DOHH2 (cell line): Measurements from ENCODE around the gene LMO7.

ENCODE experiments used
- H3F3A ChIP-seq: fragments of 200-600 bp; sonication (generic), shearing (Covaris generic); 2 replicates; pipeline ENCODE4 v1.6.0; 2016; ENCODE audit warnings: antibody characterized with exemption, mild to moderate bottlenecking; ENCODE audit not compliant: control insufficient read depth, insufficient read depth
- H3K27ac ChIP-seq: fragments of 200-600 bp; sonication (generic); 2 replicates; pipeline ENCODE4 v1.5.1; 2014; ENCODE audit warnings: low read depth, mild to moderate bottlenecking, low read length, moderate library complexity
- H3K27me3 ChIP-seq: fragments of 200-600 bp; sonication (generic); 2 replicates; pipeline ENCODE4 v1.6.1; 2014; ENCODE audit warnings: mild to moderate bottlenecking, low read length, mixed read lengths; ENCODE audit not compliant: control insufficient read depth
- H3K36me3 ChIP-seq: fragments of 200-600 bp; sonication (generic); 2 replicates; pipeline ENCODE4 v1.6.1; 2014; ENCODE audit warnings: mild to moderate bottlenecking, low read length, moderate library complexity, mixed read lengths; ENCODE audit not compliant: control insufficient read depth
- H3K4me1 ChIP-seq: fragments of 200-600 bp; sonication (generic); 2 replicates; pipeline ENCODE4 v1.6.1; 2014; ENCODE audit warnings: mild to moderate bottlenecking, low read length, mixed read lengths; ENCODE audit not compliant: control insufficient read depth
- H3K4me2 ChIP-seq: fragments of 200-600 bp; sonication (generic); 2 replicates; pipeline ENCODE4 v1.6.0; 2014; ENCODE audit warnings: mild to moderate bottlenecking, low read length, moderate library complexity
- H3K4me3 ChIP-seq: fragments of 200-600 bp; sonication (generic); 2 replicates; pipeline ENCODE4 v1.5.1; 2014; ENCODE audit warnings: mild to moderate bottlenecking, low read length, mixed read lengths
- H3K79me2 ChIP-seq: fragments of 200-600 bp; sonication (generic); 2 replicates; pipeline ENCODE4 v1.6.1; 2014; ENCODE audit warnings: mild to moderate bottlenecking, low read length, mixed read lengths; ENCODE audit not compliant: control insufficient read depth
- H3K9me2 ChIP-seq: fragments of 200-600 bp; sonication (generic); replicated peaks from 2 replicates; pipeline ENCODE4 v1.6.1; 2014; ENCODE audit warnings: mild to moderate bottlenecking, low read length, mixed read lengths; ENCODE audit not compliant: control insufficient read depth
- H3K9me3 ChIP-seq: fragments of 200-600 bp; sonication (generic); 2 replicates; pipeline ENCODE4 v1.6.1; 2014; ENCODE audit warnings: antibody characterized with exemption, low read length, mixed read lengths; ENCODE audit not compliant: control insufficient read depth, insufficient read depth
- H4K20me1 ChIP-seq: fragments of 200-600 bp; sonication (generic); 2 replicates; pipeline ENCODE4 v1.6.0; 2014; ENCODE audit warnings: low read depth, mild to moderate bottlenecking, antibody characterized with exemption, low read length, moderate library complexity; ENCODE audit not compliant: control insufficient read depth, insufficient read depth
- EZH2phosphoT487 ChIP-seq: fragments of 200-600 bp; sonication (generic); IDR thresholded peaks from 2 replicates; pipeline ENCODE4 v1.6.1; 2017; ENCODE audit warnings: borderline replicate concordance, mild to moderate bottlenecking, antibody characterized with exemption, low read length, moderate library complexity, mixed read lengths
- TF ChIP-seq, protein P1 (sequence below): fragments of 200-600 bp; sonication (generic); IDR thresholded peaks from one replicate; pipeline ENCODE4 v1.5.1; 2014; ENCODE audit warnings: antibody characterized with exemption, mild to moderate bottlenecking, low read depth, low read length; ENCODE audit not compliant: poor library complexity, severe bottlenecking

LMO7 gene

DNA sequence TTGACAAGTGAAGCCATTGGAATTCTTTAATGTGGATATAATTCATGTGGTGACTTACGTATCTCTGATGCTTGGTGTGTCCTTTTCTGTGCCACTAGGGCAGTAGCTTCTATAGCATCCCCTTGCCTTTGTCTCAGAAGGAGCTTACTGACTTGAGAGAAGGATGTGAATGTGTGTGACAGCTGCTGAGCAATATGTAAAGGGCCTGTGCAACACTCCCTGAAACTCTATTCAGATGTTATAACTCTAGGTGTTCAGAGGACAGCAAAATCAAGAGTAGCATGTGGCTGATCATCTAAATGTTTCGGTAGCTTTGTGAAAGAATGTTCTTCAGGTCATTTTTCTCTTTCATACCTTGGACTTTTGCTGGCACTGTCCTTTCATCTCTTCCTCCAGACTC, 189.5 kb downstream of the LMO7 start:
- no peaks in the 10 kb centered on the region for H3K9me3 ChIP-seq
- H3K4me1 ChIP-seq = no peaks in the 10 kb centered on the region
- H3K9me2 ChIP-seq = no peaks in the 10 kb centered on the region
- H3K4me2 ChIP-seq = no peak overlapping the region
- H3F3A ChIP-seq = no peaks in the 10 kb centered on the region
- no peaks in the 10 kb centered on the region for H3K36me3 ChIP-seq
- H4K20me1 ChIP-seq = no peaks in the 10 kb centered on the region
- H3K79me2 ChIP-seq = no peaks in the 10 kb centered on the region
- H3K27me3 ChIP-seq = no peaks in the 10 kb centered on the region
- no peak overlapping the region for H3K27ac ChIP-seq
- no peak overlapping the region for H3K4me3 ChIP-seq
- TF ChIP-seq, protein P1, sequence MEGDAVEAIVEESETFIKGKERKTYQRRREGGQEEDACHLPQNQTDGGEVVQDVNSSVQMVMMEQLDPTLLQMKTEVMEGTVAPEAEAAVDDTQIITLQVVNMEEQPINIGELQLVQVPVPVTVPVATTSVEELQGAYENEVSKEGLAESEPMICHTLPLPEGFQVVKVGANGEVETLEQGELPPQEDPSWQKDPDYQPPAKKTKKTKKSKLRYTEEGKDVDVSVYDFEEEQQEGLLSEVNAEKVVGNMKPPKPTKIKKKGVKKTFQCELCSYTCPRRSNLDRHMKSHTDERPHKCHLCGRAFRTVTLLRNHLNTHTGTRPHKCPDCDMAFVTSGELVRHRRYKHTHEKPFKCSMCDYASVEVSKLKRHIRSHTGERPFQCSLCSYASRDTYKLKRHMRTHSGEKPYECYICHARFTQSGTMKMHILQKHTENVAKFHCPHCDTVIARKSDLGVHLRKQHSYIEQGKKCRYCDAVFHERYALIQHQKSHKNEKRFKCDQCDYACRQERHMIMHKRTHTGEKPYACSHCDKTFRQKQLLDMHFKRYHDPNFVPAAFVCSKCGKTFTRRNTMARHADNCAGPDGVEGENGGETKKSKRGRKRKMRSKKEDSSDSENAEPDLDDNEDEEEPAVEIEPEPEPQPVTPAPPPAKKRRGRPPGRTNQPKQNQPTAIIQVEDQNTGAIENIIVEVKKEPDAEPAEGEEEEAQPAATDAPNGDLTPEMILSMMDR = no peak
- TF ChIP-seq EZH2phosphoT487 = no peak

DNA sequence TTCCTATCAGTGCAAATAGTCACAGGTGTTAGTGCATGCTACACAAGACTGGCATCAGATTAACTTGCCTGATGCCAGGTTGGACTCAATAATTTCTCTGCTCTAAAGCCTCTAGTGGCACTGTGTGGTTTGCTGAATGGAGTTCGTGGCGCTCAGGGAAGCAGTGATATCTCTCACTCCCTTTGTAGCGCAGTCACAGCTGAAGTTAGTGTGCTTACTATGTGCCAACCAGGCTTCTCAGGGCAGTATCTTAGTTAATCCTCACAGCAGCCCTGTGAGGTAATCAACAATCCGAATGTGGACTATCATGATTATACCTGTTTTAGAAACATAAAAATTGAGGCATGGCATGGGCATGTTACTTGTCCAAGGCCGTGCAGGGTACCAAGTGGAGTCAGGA, 190.3 kb downstream of the LMO7 start:
- Histone ChIP-seq H3K4me1 (no peaks in the 10 kb centered on the region), H3K9me2 (no peaks in the 10 kb centered on the region), H3K4me3 (no peak overlapping the region), H3K27ac (no peak overlapping the region), H3K79me2 (no peaks in the 10 kb centered on the region), H4K20me1 (no peaks in the 10 kb centered on the region), H3F3A (no peaks in the 10 kb centered on the region), H3K9me3 (no peaks in the 10 kb centered on the region), H3K4me2 (no peak overlapping the region), H3K27me3 (no peaks in the 10 kb centered on the region), H3K36me3 (no peaks in the 10 kb centered on the region)
- TF ChIP-seq, protein P1 = no peak
- TF ChIP-seq EZH2phosphoT487 = no peak

DNA sequence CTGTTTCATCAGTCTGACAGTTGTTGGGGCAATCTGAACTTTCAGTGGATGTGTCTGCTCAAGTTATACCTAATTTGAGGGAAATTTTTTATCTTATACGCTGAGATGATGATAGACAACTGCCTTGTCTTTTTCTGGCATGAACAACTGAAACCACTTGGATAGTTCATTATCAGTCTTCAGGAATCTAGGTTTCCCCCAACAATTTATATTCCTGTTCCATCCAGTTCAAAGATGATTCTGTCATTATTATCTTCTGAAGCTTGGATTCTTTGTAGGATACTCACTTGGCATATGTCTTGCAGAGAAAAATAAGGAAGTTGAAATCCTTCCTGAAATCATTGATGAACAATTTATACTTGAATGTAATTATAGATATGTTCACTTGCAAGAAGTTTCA, 193.7 kb downstream of the LMO7 start:
- H3K4me3 ChIP-seq = no peak overlapping the region
- H3K36me3 ChIP-seq = no peaks in the 10 kb centered on the region
- H3K4me1 ChIP-seq = no peaks in the 10 kb centered on the region
- H3K27ac ChIP-seq = no peak overlapping the region
- TF ChIP-seq, protein P1 = no peak
- TF ChIP-seq EZH2phosphoT487 = no peak
- H3K4me2 ChIP-seq = no peak overlapping the region
- H4K20me1 ChIP-seq = no peaks in the 10 kb centered on the region
- no peaks in the 10 kb centered on the region for H3K79me2 ChIP-seq
- H3K9me2 ChIP-seq = no peaks in the 10 kb centered on the region
- H3K27me3 ChIP-seq = no peaks in the 10 kb centered on the region
- no peaks in the 10 kb centered on the region for H3F3A ChIP-seq
- no peaks in the 10 kb centered on the region for H3K9me3 ChIP-seq

- TF ChIP-seq EZH2phosphoT487 = no peak
- TF ChIP-seq, protein P1 = no peak
- Histone ChIP-seq H3K36me3 (no peaks in the 10 kb centered on the region), H3K79me2 (no peaks in the 10 kb centered on the region), H4K20me1 (no peaks in the 10 kb centered on the region), H3F3A (no peaks in the 10 kb centered on the region), H3K4me3 (no peak overlapping the region), H3K27ac (no peak overlapping the region), H3K27me3 (no peaks in the 10 kb centered on the region), H3K9me2 (no peaks in the 10 kb centered on the region), H3K4me2 (no peak overlapping the region), H3K9me3 (no peaks in the 10 kb centered on the region), H3K4me1 (no peaks in the 10 kb centered on the region)
Observed at GRCh38 chr13:75830842-75831241, 194.7 kb downstream of the LMO7 start.
